HepG2 (cell line): ENCODE measurements around the gene MAGEC1. TPM values are rescaled to one million over a fixed set of nuclear protein-coding genes. Genes with fewer than 3 reads are reported as not detected.
"Not testable (repeated sequence)": the region's sequence is repeated elsewhere in the genome, so short reads cannot be mapped to it uniquely, and the experiment has no call there.

Experiments
- ATAC-seq: fragments of 200-7000 bp; cut with Tn5 transposase; 3 replicates; pipeline ENCODE4 v1.9.1; 2020; ENCODE audit warnings: mild to moderate bottlenecking, moderate library complexity
- BruUV-seq: library from RNA; stranded (reverse); fragments of 400-500 nt; replicated peaks from 2 replicates; lab custom pipeline; 2021; lab: Mats Ljungman, UMichigan
- CTCF ChIA-PET: fragments of 300-600 bp; formaldehyde crosslinking; extraction: SDS; loops from one replicate; lab custom pipeline; 2021; ENCODE audit warnings: low total read pairs, inconsistent platforms, low intra/inter-chr PET ratio; lab: Yijun Ruan, JAX
- POLR2A ChIA-PET: fragments of 350-600 bp; sonication (Branson Sonifier 250); formaldehyde crosslinking; loops from one replicate; lab custom pipeline; 2020; ENCODE audit warnings: antibody characterized with exemption, inconsistent platforms; lab: Yijun Ruan, JAX
- DNase-seq: peaks from one replicate; pipeline ENCODE4 v3.0.0-alpha.2; 2015; ENCODE audit warnings: low spot score
- FAIRE-seq: peaks from 3 replicates; lab custom pipeline; 2011; peaks lifted over from hg19 to GRCh38; lab: Jason Lieb, UNC
- H2AFZ ChIP-seq: one replicate; pipeline ENCODE4 v1.6.1; 2011; ENCODE audit warnings: low read length, inconsistent platforms
- H3K27ac ChIP-seq: fragments of 300-600 bp; 3 replicates; pipeline ENCODE4 v1.8.0; 2011; ENCODE audit warnings: mixed run types, mild to moderate bottlenecking, mixed read lengths, low read length, inconsistent platforms; ENCODE audit not compliant: insufficient read depth; ENCODE audit errors: extremely low read length
- H3K27me3 ChIP-seq, 2 experiments: fragments of 200-600 bp in 1 of 2; 2 replicates in 1 of 2; 3 replicates in 1 of 2; pipeline versions ENCODE4 v1.6.0 to v1.8.0; 2011; ENCODE audit warnings: low read length in 2 of 2, mild to moderate bottlenecking in 2 of 2, moderate library complexity in 2 of 2, inconsistent platforms in 1 of 2; ENCODE audit not compliant: insufficient read depth in 2 of 2, control insufficient read depth in 1 of 2
- H3K36me3 ChIP-seq, 2 experiments: fragments of 200-600 bp in 1 of 2; replicated peaks in 1 of 2; 2 replicates in 1 of 2; 3 replicates in 1 of 2; pipeline versions ENCODE4 v1.5.1 to v1.8.0; 2011; ENCODE audit warnings: low read length in 2 of 2, inconsistent platforms in 1 of 2; ENCODE audit not compliant: insufficient read depth in 2 of 2, control insufficient read depth in 1 of 2
- H3K4me1 ChIP-seq: 2 replicates; pipeline ENCODE4 v1.5.1; 2012; ENCODE audit warnings: low read length, inconsistent platforms; ENCODE audit not compliant: insufficient read depth
- H3K4me2 ChIP-seq: 2 replicates; pipeline ENCODE4 v1.6.0; 2011; ENCODE audit warnings: low read depth, low read length, inconsistent platforms
- H3K4me3 ChIP-seq, 3 experiments: fragments of 200-600 bp in 1 of 3; sonication (generic), shearing (Covaris generic) in 1 of 3; replicated peaks in 1 of 3; 2 replicates each; pipeline ENCODE4 v1.5.1; 2011 to 2016; ENCODE audit warnings: low read length in 3 of 3, inconsistent platforms in 2 of 3, low read depth in 2 of 3, mild to moderate bottlenecking in 2 of 3, control low read depth in 1 of 3, mixed read lengths in 1 of 3; ENCODE audit not compliant: insufficient read depth in 1 of 3
- H3K79me2 ChIP-seq: one replicate; pipeline ENCODE4 v1.6.1; 2011; ENCODE audit warnings: low read length, inconsistent platforms; ENCODE audit not compliant: insufficient read depth
- H3K9ac ChIP-seq: 2 replicates; pipeline ENCODE4 v1.6.0; 2011; ENCODE audit warnings: mild to moderate bottlenecking, low read depth, low read length, inconsistent platforms; ENCODE audit not compliant: insufficient read depth
- H3K9me3 ChIP-seq: 2 replicates; pipeline ENCODE4 v1.5.1; 2012; ENCODE audit warnings: mild to moderate bottlenecking, low read length
- H4K20me1 ChIP-seq: 2 replicates; pipeline ENCODE4 v1.6.0; 2011; ENCODE audit warnings: inconsistent platforms, mild to moderate bottlenecking, low read length, moderate library complexity; ENCODE audit not compliant: insufficient read depth
- KAT2B ChIP-seq: fragments of 150-350 bp; IDR thresholded peaks from 2 replicates; pipeline ENCODE4 v1.6.1; 2014; ENCODE audit warnings: low read depth, low read length, borderline replicate concordance
- MYC ChIP-seq: sonication (generic); formaldehyde crosslinking; IDR thresholded peaks from 2 replicates; pipeline ENCODE4 v1.9.0; 2021; ENCODE audit warnings: missing genetic modification reagents, borderline replicate concordance
- NFE2L1 ChIP-seq: sonication (generic); formaldehyde crosslinking; IDR thresholded peaks from 2 replicates; pipeline ENCODE4 v1.4.0; 2020; ENCODE audit warnings: missing genetic modification reagents, mild to moderate bottlenecking, borderline replicate concordance
- RCOR2 ChIP-seq: IDR thresholded peaks from 2 replicates; pipeline ENCODE4 v1.6.1; 2016; ENCODE audit warnings: missing biosample characterization, missing genetic modification reagents
- REXO4 ChIP-seq: sonication (generic); formaldehyde crosslinking; IDR thresholded peaks from 2 replicates; pipeline ENCODE4 v1.8.0; 2022; ENCODE audit warnings: missing genetic modification reagents, mild to moderate bottlenecking, borderline replicate concordance
- SATB2 ChIP-seq: sonication (generic); formaldehyde crosslinking; IDR thresholded peaks from 2 replicates; pipeline ENCODE4 v1.5.0; 2020; ENCODE audit warnings: missing genetic modification reagents
- ZNF564 ChIP-seq: sonication (generic); formaldehyde crosslinking; IDR thresholded peaks from 2 replicates; pipeline ENCODE4 v1.8.1; 2023; ENCODE audit warnings: mild to moderate bottlenecking, missing genetic modification reagents
- WGBS: methylation state at CpG from one replicate; pipeline ENCODE4 v1.1.6; 2017; ENCODE audit warnings: low lambda C conversion rate; 5-methylcytosine and 5-hydroxymethylcytosine counted together
- in situ Hi-C: cut with HindIII; loops from 2 replicates; pipeline ENCODE4 v1.10.0; 2017; ENCODE audit warnings: low pct_unique_long_range_greater_than_20kb; ENCODE audit not compliant: extremely low pct_ligation_motif_present
- intact Hi-C: fragments of 100-400 bp; cut with micrococcal nuclease; formaldehyde crosslinking; loops from one replicate; pipeline ENCODE4 v1.10.0; 2022; ENCODE audit not compliant: unreplicated experiment
- polyA plus RNA-seq, 8 experiments: library from polyadenylated mRNA; depleted of rRNA in 3 of 8; stranded (reverse) in 7 of 8; unstranded in 1 of 8; fragments of >200 nt; fragmentation: Illumina TruSeq in 4 of 8; extraction: Trizol in 4 of 8; gene quantifications; 2 replicates each; pipeline versions ENCODE4 v1.2.1 to v1.2.3, GENCODE V29; 2011 to 2016; ENCODE audit warnings: low read depth in 4 of 8, missing spikeins in 1 of 8, mixed read lengths in 1 of 8; ENCODE audit not compliant: insufficient read depth in 1 of 8
- total RNA-seq, 5 experiments: library from RNA; depleted of rRNA; stranded (reverse); fragments of >200 nt; fragmentation: Illumina TruSeq; extraction: Trizol; gene quantifications; 2 replicates each; pipeline ENCODE4 v1.2.3, GENCODE V29; 2016; ENCODE audit warnings: low read depth in 1 of 5
- TF ChIP-seq, protein P1 (sequence below): sonication (generic); formaldehyde crosslinking; IDR thresholded peaks from 2 replicates; pipeline ENCODE4 v1.8.1; 2022; ENCODE audit warnings: low read depth, mild to moderate bottlenecking, missing genetic modification reagents

MAGEC1 gene
- total and polyA plus RNA-seq, 2 of the 13 experiments (the other 11 are each of a cell fraction or from before 2014, with no cell fraction given) = not detected

DNA sequence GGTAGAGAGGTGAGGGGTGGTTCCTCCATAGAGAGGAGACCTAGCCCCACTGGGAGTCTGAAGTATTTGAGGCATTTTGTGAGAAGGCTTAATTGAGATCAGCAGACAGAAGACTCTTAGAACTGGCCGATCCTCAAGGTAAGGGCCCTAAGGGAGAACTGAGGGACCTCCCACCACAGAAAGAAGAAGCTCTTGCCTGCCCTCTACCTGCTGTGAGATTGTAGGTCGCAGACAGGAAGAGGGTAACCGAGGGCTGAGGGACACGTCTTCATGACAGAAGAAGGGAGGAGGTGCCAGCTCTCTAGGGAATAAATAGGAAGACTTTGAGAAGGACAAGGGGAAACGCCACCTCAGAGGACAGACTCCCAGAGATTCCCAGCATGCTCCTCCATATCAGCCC is 24.1 kb upstream of the MAGEC1 start:
- Histone ChIP-seq H3K27ac (no peak overlapping the region), H3K36me3 (no peaks in the 10 kb centered on the region), H3K4me3 (no peak overlapping the region), H3K4me1 (no peaks in the 10 kb centered on the region), H3K79me2 (no peaks in the 10 kb centered on the region), H3K4me2 (no peak overlapping the region), H3K27me3 (no peaks in the 10 kb centered on the region), H2AFZ (no peak overlapping the region), H4K20me1 (no peaks in the 10 kb centered on the region), H3K9me3 (peaks cover 8% of the 10 kb centered on the region; the same call in 1 of the 2 replicates), H3K9ac (no peak overlapping the region)
- FAIRE-seq (no peak), ATAC-seq (no peak), DNase-seq (no peak)
- intact Hi-C loops (no loop called here), in situ Hi-C loops (no loop called here)
- 0% methylated on average over 2 of the region's 5 CpGs for WGBS
- TF ChIP-seq, protein P1, sequence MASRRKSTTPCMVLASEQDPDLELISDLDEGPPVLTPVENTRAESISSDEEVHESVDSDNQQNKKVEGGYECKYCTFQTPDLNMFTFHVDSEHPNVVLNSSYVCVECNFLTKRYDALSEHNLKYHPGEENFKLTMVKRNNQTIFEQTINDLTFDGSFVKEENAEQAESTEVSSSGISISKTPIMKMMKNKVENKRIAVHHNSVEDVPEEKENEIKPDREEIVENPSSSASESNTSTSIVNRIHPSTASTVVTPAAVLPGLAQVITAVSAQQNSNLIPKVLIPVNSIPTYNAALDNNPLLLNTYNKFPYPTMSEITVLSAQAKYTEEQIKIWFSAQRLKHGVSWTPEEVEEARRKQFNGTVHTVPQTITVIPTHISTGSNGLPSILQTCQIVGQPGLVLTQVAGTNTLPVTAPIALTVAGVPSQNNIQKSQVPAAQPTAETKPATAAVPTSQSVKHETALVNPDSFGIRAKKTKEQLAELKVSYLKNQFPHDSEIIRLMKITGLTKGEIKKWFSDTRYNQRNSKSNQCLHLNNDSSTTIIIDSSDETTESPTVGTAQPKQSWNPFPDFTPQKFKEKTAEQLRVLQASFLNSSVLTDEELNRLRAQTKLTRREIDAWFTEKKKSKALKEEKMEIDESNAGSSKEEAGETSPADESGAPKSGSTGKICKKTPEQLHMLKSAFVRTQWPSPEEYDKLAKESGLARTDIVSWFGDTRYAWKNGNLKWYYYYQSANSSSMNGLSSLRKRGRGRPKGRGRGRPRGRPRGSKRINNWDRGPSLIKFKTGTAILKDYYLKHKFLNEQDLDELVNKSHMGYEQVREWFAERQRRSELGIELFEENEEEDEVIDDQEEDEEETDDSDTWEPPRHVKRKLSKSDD (CRISPR knock-in tag) = no peak
- no peak for TF ChIP-seq NFE2L1 (CRISPR knock-in tag)
- TF ChIP-seq ZNF564 = no peak
- no peak for TF ChIP-seq SATB2 (CRISPR knock-in tag)
- TF ChIP-seq KAT2B = no peak
- TF ChIP-seq MYC = no peak
- no peak for TF ChIP-seq RCOR2
- TF ChIP-seq REXO4 (CRISPR knock-in tag) = no peak
- ChIA-PET POLR2A (no interaction called here), CTCF (no interaction called here)
- BruUV-seq = no TSS peak

DNA sequence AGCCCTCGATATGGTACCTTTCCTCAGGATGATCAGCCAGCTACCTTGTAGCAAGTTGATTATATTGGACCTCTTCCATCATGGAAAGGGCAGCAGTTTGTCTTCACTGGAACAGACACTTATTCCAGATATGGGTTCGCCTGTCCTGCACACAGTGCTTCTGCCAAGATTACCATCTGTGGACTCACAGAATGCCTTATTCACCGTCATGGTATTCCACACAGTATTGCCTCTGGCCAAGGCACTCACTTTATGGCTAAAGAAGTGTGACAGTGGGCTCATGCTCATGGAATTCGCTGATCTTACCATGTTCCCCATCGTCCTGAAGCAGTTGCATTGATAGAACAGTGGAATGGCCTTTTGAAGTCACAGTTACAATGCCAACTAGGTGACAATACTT is 14.9 kb upstream of the MAGEC1 start:
- BruUV-seq, H3K9me3 ChIP-seq, POLR2A ChIA-PET, H3K4me1 ChIP-seq, H3K9ac ChIP-seq, H3K4me3 ChIP-seq, in situ Hi-C loops, H3K4me2 ChIP-seq, H4K20me1 ChIP-seq, ATAC-seq, H3K36me3 ChIP-seq, FAIRE-seq, H3K27me3 ChIP-seq, H2AFZ ChIP-seq, CTCF ChIA-PET, H3K79me2 ChIP-seq, DNase-seq, intact Hi-C loops, H3K27ac ChIP-seq: not testable (repeated sequence)
- no CpG with 5 or more reads among the region's 5 CpGs for WGBS
